Karpas-422 (cell line): Measurements from ENCODE around the gene SLC28A3. TPM values are rescaled to one million over a fixed set of nuclear protein-coding genes. Genes with fewer than 3 reads are reported as not detected.
"Not testable (repeated sequence)": the region's sequence is repeated elsewhere in the genome, so short reads cannot be mapped to it uniquely, and the experiment has no call there.

Experiments used
- DNase-seq: peaks from one replicate; pipeline ENCODE4 v3.0.0-alpha.2; 2015
- H2AFZ ChIP-seq: fragments of 200-600 bp; sonication (generic); 2 replicates; pipeline ENCODE4 v1.6.1; 2014; ENCODE audit warnings: antibody characterized with exemption, low read length, mixed read lengths
- H3K27ac ChIP-seq: fragments of 200-600 bp; sonication (generic); 2 replicates; pipeline ENCODE4 v1.5.1; 2014; ENCODE audit warnings: mild to moderate bottlenecking, low read length, moderate library complexity
- H3K27me3 ChIP-seq: fragments of 200-600 bp; sonication (generic); 2 replicates; pipeline ENCODE4 v1.6.1; 2014; ENCODE audit warnings: low read length, mixed read lengths
- H3K36me3 ChIP-seq: fragments of 200-600 bp; sonication (generic); 2 replicates; pipeline ENCODE4 v1.6.1; 2014; ENCODE audit warnings: low read length, mixed read lengths; ENCODE audit not compliant: insufficient read depth
- H3K4me1 ChIP-seq: fragments of 200-600 bp; sonication (generic); 2 replicates; pipeline ENCODE4 v1.6.1; 2014; ENCODE audit warnings: mild to moderate bottlenecking, low read length, mixed read lengths
- H3K4me2 ChIP-seq: fragments of 200-600 bp; sonication (generic); 2 replicates; pipeline ENCODE4 v1.6.1; 2014; ENCODE audit warnings: low read length, low read depth, mild to moderate bottlenecking; ENCODE audit not compliant: poor library complexity, severe bottlenecking
- H3K4me3 ChIP-seq: fragments of 200-600 bp; sonication (generic); 2 replicates; pipeline ENCODE4 v1.5.1; 2014; ENCODE audit warnings: mild to moderate bottlenecking, antibody characterized with exemption, low read length, mixed read lengths
- H3K79me2 ChIP-seq: fragments of 200-600 bp; sonication (generic); 2 replicates; pipeline ENCODE4 v1.6.1; 2014; ENCODE audit warnings: mild to moderate bottlenecking, low read length, mixed read lengths
- H3K9ac ChIP-seq: fragments of 200-600 bp; sonication (generic); 2 replicates; pipeline ENCODE4 v1.6.0; 2014; ENCODE audit warnings: low read length
- H3K9me2 ChIP-seq: fragments of 200-600 bp; sonication (generic), shearing (Covaris generic); replicated peaks from 2 replicates; pipeline ENCODE4 v1.6.0; 2014; ENCODE audit warnings: mild to moderate bottlenecking, low read length, moderate library complexity; ENCODE audit not compliant: insufficient read depth
- H3K9me3 ChIP-seq: fragments of 300-700, 200-600 bp; sonication (generic); 2 replicates; pipeline ENCODE4 v1.6.1; 2014; ENCODE audit warnings: low read length, mixed read lengths
- H4K20me1 ChIP-seq: fragments of 200-600 bp; sonication (generic); 2 replicates; pipeline ENCODE4 v1.6.1; 2014; ENCODE audit warnings: mild to moderate bottlenecking, antibody characterized with exemption, low read length, low read depth; ENCODE audit not compliant: insufficient read depth
- total RNA-seq: library from RNA; depleted of rRNA; stranded (reverse); fragments of >200 nt; shearing (Covaris generic); gene quantifications from 2 replicates; pipeline ENCODE4 v1.2.3, GENCODE V29; 2014; ENCODE audit warnings: low replicate concordance

The SLC28A3 gene
- total RNA-seq, 1 experiment from 2014 or later, result not detected

DNA sequence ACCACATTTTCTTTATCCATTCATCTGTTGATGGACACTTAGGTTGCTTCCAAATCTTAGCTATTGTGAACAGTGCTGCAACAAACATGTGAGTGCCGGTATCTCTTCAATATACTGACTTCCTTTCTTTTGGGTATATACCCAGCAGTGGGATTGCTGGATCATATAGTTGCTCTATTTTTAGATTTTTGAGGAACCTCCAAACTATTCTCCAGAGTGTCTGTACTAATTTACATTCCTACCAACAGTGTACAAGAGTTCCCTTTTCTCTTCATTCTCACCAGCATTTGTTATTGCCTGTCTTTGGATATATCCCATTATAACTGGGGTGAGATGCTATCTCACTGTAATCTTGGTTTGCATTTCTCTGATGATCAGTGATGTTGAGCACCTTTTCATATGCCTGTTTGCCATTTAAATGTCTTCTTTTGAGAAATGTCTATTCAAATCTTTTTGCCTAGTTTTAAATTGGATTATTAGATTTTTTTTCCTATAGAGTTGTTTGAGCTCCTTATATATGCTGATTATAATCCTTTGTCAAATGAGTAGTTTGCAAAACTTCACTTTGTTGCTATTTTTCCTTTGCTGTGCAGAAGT lies 24.4 kb upstream of the SLC28A3 start:
- not testable (repeated sequence) for H3K9me2 ChIP-seq, H3K27ac ChIP-seq, H3K79me2 ChIP-seq, H3K9me3 ChIP-seq, H3K4me1 ChIP-seq, H3K36me3 ChIP-seq, H3K9ac ChIP-seq, H2AFZ ChIP-seq, H3K4me3 ChIP-seq, H4K20me1 ChIP-seq, H3K27me3 ChIP-seq, H3K4me2 ChIP-seq, DNase-seq

DNA sequence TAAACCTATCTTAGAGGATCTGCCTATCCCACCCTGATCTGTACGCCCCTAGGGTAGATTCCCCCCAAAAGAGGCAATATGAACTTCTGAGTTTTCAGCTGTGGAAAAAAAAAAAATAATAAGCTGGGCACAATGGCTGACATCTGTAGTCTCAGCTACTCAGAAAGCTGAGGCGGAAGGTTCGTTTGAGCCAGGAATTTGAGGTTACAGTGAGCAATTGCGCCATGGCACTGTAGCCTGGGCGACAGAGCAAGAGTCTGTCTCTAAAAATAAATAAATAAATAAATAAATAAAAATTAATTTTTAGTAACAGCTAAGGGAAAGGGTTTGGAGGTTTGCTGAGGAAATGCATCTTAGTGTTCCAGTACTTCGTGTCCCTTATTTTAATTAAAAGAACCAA lies 21.1 kb upstream of the SLC28A3 start:
- Histone ChIP-seq H3K27ac (no peak overlapping the region), H4K20me1 (no peaks in the 10 kb centered on the region), H3K9ac (no peak overlapping the region), H3K9me2 (no peaks in the 10 kb centered on the region), H3K4me3 (no peak overlapping the region), H3K4me1 (no peaks in the 10 kb centered on the region), H3K4me2 (no peak overlapping the region), H3K36me3 (no peaks in the 10 kb centered on the region), H3K27me3 (no peaks in the 10 kb centered on the region), H3K79me2 (no peaks in the 10 kb centered on the region), H2AFZ (no peak overlapping the region), H3K9me3 (no peaks in the 10 kb centered on the region)
- no peak for DNase-seq

DNA sequence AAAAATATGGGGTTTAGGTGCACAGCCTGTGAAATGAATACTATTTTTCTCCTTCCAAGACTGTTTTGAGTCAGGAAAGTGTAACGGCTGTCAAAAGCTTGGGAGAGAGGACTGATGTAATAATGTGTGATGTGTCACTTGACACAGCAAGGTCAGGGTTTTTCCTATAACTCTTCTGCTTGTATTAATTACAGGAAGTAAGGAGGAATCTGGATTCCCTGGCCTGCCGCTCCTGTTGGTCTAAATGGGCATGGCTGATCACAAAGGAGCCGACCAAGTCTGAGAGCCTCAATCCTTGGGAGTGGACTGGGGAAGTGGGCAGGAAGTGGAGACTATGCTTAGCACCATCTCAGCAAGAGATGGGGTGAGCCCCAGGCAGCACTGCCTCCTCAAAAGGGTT lies 16.7 kb upstream of the SLC28A3 start:
- DNase-seq, result no peak
- H3K27ac ChIP-seq, result no peak overlapping the region
- no peaks in the 10 kb centered on the region for H3K9me3 ChIP-seq
- H3K27me3 ChIP-seq, result no peaks in the 10 kb centered on the region
- no peak overlapping the region for H2AFZ ChIP-seq
- H3K9me2 ChIP-seq, result no peaks in the 10 kb centered on the region
- no peaks in the 10 kb centered on the region for H3K79me2 ChIP-seq
- H3K4me2 ChIP-seq, result no peak overlapping the region
- H3K36me3 ChIP-seq, result no peaks in the 10 kb centered on the region
- no peaks in the 10 kb centered on the region for H4K20me1 ChIP-seq
- no peak overlapping the region for H3K9ac ChIP-seq
- no peaks in the 10 kb centered on the region for H3K4me1 ChIP-seq
- H3K4me3 ChIP-seq, result no peak overlapping the region

DNA sequence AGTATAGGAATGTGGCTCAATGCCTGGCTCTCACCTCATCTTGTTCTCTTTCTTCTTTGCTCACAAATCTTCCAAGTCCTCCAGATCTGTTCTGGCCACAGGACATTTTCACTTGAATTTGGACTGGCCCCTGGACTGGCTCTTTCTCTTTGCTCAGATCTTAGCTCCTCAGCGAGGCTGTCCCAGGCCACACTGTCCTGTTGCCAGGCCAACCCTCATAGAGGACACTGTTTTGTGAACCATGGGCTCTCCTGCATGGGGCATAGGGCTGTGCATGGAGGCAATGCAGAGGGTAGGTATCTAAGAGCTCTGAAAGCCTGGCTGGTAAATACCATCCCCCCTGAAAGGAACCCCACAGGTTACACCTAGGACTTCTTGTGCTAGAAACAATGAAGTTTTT lies 13.5 kb upstream of the SLC28A3 start:
- H3K9ac ChIP-seq, result no peak overlapping the region
- DNase-seq, result no peak
- H2AFZ ChIP-seq, result no peak overlapping the region
- no peak overlapping the region for H3K27ac ChIP-seq
- H4K20me1 ChIP-seq, result no peaks in the 10 kb centered on the region
- no peak overlapping the region for H3K4me2 ChIP-seq
- H3K4me3 ChIP-seq, result no peak overlapping the region
- H3K79me2 ChIP-seq, result no peaks in the 10 kb centered on the region
- no peaks in the 10 kb centered on the region for H3K27me3 ChIP-seq
- H3K9me3 ChIP-seq, result no peaks in the 10 kb centered on the region
- no peaks in the 10 kb centered on the region for H3K36me3 ChIP-seq
- no peaks in the 10 kb centered on the region for H3K4me1 ChIP-seq
- H3K9me2 ChIP-seq, result no peaks in the 10 kb centered on the region

DNA sequence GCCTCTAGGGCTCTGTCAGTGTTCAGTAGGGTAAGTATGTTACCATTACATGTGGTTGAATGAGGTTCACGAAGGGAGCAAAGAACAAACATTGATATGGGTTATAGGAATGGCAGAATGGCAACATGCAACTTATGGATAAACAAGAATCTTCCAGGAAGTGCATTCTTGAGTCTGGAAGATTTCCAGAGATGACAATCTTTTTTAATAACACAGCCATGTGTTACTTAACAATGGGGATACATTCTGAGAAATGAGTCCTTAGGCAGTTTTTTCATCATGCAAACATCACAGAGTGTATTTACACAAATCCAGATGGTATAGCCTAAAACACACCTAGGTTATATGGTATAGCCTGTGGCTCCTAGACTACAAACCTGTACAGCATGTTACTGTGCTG lies 9.1 kb upstream of the SLC28A3 start:
- DNase-seq, result no peak
- Histone ChIP-seq H3K9me2 (no peaks in the 10 kb centered on the region), H3K27me3 (no peaks in the 10 kb centered on the region), H3K4me2 (no peak overlapping the region), H3K27ac (no peak overlapping the region), H3K9ac (no peak overlapping the region), H3K79me2 (no peaks in the 10 kb centered on the region), H4K20me1 (no peaks in the 10 kb centered on the region), H3K9me3 (no peaks in the 10 kb centered on the region), H2AFZ (no peak overlapping the region), H3K4me3 (no peak overlapping the region), H3K36me3 (no peaks in the 10 kb centered on the region), H3K4me1 (no peaks in the 10 kb centered on the region)

DNA sequence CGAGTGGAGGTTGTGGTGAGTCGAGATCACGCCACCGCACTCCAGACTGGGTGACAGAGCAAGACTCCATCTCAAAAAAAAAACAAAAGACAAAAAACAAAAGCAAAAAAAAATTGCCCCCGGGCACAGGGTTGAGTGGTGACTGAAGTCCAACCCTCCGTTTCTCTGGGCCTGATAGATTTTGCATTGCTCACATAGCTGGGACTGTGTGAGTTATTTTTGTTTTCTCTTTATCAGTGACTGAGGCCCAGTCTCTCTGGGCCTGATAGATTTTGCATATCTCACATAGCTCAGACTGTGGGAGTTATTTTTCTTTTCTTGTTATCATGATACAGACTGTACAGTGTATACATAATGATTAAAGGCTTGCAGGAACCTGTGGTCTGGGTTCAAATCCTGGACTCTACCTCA lies 2.6 kb upstream of the SLC28A3 start:
- H3K4me2 ChIP-seq, result no peak overlapping the region
- no peak for DNase-seq
- H3K9ac ChIP-seq, result no peak overlapping the region
- no peaks in the 10 kb centered on the region for H3K79me2 ChIP-seq
- H3K4me3 ChIP-seq, result no peak overlapping the region
- H3K4me1 ChIP-seq, result no peaks in the 10 kb centered on the region
- H3K27me3 ChIP-seq, result no peaks in the 10 kb centered on the region
- no peaks in the 10 kb centered on the region for H3K9me2 ChIP-seq
- H3K9me3 ChIP-seq, result no peaks in the 10 kb centered on the region
- no peaks in the 10 kb centered on the region for H3K36me3 ChIP-seq
- H3K27ac ChIP-seq, result no peak overlapping the region
- H4K20me1 ChIP-seq, result no peaks in the 10 kb centered on the region
- no peak overlapping the region for H2AFZ ChIP-seq

DNA sequence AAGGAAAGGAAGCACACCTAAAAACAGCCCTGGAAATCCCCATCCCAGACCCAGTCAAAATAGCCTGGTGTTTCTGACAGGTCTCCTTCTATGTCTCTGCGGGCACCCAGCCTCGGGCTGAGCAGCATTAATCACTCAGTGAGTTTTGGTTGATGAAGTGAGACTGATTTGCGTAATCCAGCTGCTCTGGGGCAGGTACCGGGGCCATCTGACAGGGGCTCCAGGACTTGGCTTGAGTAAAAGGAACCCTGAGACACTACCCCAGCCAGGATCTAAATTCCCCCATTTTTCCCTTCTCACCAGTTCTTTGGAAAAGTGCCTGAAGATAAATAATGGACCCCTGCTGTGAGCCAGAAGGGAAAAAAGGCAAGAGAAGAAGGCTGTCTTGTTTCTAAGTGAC lies 596 bp downstream of the SLC28A3 start:
- no peaks in the 10 kb centered on the region for H3K9me3 ChIP-seq
- H3K9me2 ChIP-seq, result no peaks in the 10 kb centered on the region
- H2AFZ ChIP-seq, result no peak overlapping the region
- H3K9ac ChIP-seq, result no peak overlapping the region
- no peak overlapping the region for H3K4me3 ChIP-seq
- no peaks in the 10 kb centered on the region for H3K4me1 ChIP-seq
- H3K79me2 ChIP-seq, result no peaks in the 10 kb centered on the region
- DNase-seq, result no peak
- no peaks in the 10 kb centered on the region for H3K27me3 ChIP-seq
- no peaks in the 10 kb centered on the region for H4K20me1 ChIP-seq
- H3K36me3 ChIP-seq, result no peaks in the 10 kb centered on the region
- H3K27ac ChIP-seq, result no peak overlapping the region
- no peak overlapping the region for H3K4me2 ChIP-seq

DNA sequence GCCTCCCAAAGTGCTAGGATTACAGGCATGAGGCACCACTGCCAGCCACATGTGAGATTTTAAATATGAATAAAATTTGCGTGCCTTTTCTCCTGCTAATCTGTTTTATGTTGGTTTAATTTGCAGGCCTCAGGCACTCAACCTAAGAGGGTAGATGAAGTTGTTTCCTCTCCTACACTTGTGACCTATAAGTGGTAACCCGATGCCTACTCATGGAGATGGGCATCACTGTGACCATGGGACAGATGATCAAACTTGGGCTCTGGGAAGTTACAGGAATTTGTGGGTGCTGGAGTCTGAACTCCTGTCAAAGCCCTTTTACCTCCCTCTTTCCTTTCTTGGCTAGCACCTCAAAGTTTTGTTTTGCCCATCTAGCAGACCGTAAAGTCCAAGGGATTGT lies 1.1 kb downstream of the SLC28A3 start:
- Histone ChIP-seq H2AFZ (no peak overlapping the region), H3K9ac (no peak overlapping the region), H3K4me1 (no peaks in the 10 kb centered on the region), H3K4me2 (no peak overlapping the region), H3K4me3 (no peak overlapping the region), H3K79me2 (no peaks in the 10 kb centered on the region), H3K27me3 (no peaks in the 10 kb centered on the region), H4K20me1 (no peaks in the 10 kb centered on the region), H3K9me2 (no peaks in the 10 kb centered on the region), H3K9me3 (no peaks in the 10 kb centered on the region), H3K27ac (no peak overlapping the region), H3K36me3 (no peaks in the 10 kb centered on the region)
- DNase-seq, result no peak

DNA sequence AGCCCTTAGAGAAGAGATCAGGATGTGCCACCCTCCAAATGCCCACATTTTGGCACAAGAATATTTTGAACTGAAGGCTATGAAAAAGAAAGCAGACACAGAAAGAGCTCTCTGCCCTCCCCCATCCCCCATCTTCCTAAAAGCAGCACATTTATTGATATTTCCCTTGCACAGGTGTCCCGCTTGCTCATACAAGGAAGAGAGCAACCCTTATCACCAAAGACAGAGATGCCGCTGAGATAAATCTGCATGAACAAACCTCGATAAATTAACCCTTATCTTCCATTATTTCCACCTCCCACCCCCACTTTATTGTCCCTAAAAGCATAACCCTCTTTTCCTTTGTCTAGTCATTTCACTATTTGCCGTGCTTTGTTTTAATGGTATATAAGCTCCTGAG lies 1.8 kb downstream of the SLC28A3 start:
- no peaks in the 10 kb centered on the region for H3K4me1 ChIP-seq
- no peaks in the 10 kb centered on the region for H3K9me2 ChIP-seq
- H3K4me3 ChIP-seq, result no peak overlapping the region
- H3K4me2 ChIP-seq, result no peak overlapping the region
- H3K36me3 ChIP-seq, result no peaks in the 10 kb centered on the region
- no peaks in the 10 kb centered on the region for H4K20me1 ChIP-seq
- H2AFZ ChIP-seq, result no peak overlapping the region
- no peaks in the 10 kb centered on the region for H3K79me2 ChIP-seq
- H3K27me3 ChIP-seq, result no peaks in the 10 kb centered on the region
- H3K9me3 ChIP-seq, result no peaks in the 10 kb centered on the region
- no peak overlapping the region for H3K27ac ChIP-seq
- no peak overlapping the region for H3K9ac ChIP-seq
- DNase-seq, result no peak
